WTC11 (cell line): ENCODE results near the gene HNRNPUL2. TPM values are rescaled to one million over a fixed set of nuclear protein-coding genes. Genes with fewer than 3 reads are reported as not detected.

Experiments used
- ATAC-seq: fragments of 200-7000 bp; cut with Tn5 transposase; 2 replicates; pipeline ENCODE4 v1.10.0; 2021; ENCODE audit warnings: mild to moderate bottlenecking, moderate library complexity
- Bru-seq: library from RNA; stranded (reverse); fragments of 400-500 nt; gene quantifications from one replicate; lab custom pipeline; 2021; lab: Mats Ljungman, UMichigan
- CTCF ChIA-PET: fragments of 300-600 bp; sonication (Branson Sonifier 250); formaldehyde crosslinking; loops from one replicate; lab custom pipeline; 2021; ENCODE audit warnings: antibody characterized with exemption; lab: Charles Lee
- POLR2A ChIA-PET: fragments of 350-600 bp; sonication (Branson Sonifier 250); formaldehyde crosslinking; loops from one replicate; lab custom pipeline; 2021; ENCODE audit warnings: antibody characterized with exemption; lab: Charles Lee
- DNase-seq: peaks from one replicate; pipeline ENCODE4 v3.0.0; 2021; ENCODE audit warnings: low spot score
- H3K27ac Mint-ChIP-seq: 2 replicates; pipeline ENCODE4 v1.8.0; 2021; ENCODE audit warnings: mixed read lengths
- H3K27me3 Mint-ChIP-seq: 2 replicates; pipeline ENCODE4 v1.8.0; 2021; ENCODE audit warnings: low read depth, mild to moderate bottlenecking, moderate library complexity, mixed read lengths
- H3K36me3 Mint-ChIP-seq: 2 replicates; pipeline ENCODE4 v1.8.0; 2021; ENCODE audit warnings: mixed read lengths
- H3K4me1 Mint-ChIP-seq: 2 replicates; pipeline ENCODE4 v1.8.0; 2022; ENCODE audit warnings: mixed read lengths
- H3K4me3 Mint-ChIP-seq: 2 replicates; pipeline ENCODE4 v1.8.0; 2021; ENCODE audit warnings: mild to moderate bottlenecking, moderate library complexity, mixed read lengths
- H3K9me3 Mint-ChIP-seq: 2 replicates; pipeline ENCODE4 v1.8.0; 2021; ENCODE audit warnings: mixed read lengths
- AR ChIP-seq: fragments of 250-450 bp; sonication (Bioruptor Pico); IDR thresholded peaks from 2 replicates; pipeline ENCODE4 v1.9.0; 2021; ENCODE audit warnings: mild to moderate bottlenecking
- CDX4 ChIP-seq: fragments of 250-450 bp; sonication (Bioruptor Pico); IDR thresholded peaks from 2 replicates; pipeline ENCODE4 v1.9.0; 2021; ENCODE audit warnings: moderate library complexity, mild to moderate bottlenecking, inconsistent platforms, borderline replicate concordance
- E2F1 ChIP-seq: sonication (generic); formaldehyde crosslinking; IDR thresholded peaks from 2 replicates; pipeline ENCODE4 v1.8.0; 2022; ENCODE audit warnings: mild to moderate bottlenecking, missing genetic modification reagents
- E2F5 ChIP-seq: sonication (generic); formaldehyde crosslinking; IDR thresholded peaks from 2 replicates; pipeline ENCODE4 v1.8.1; 2022; ENCODE audit warnings: mild to moderate bottlenecking, moderate library complexity, missing genetic modification reagents
- EMX1 ChIP-seq: fragments of 250-450 bp; sonication (Bioruptor Pico); IDR thresholded peaks from 2 replicates; pipeline ENCODE4 v1.8.0; 2021; ENCODE audit warnings: mild to moderate bottlenecking
- ERG ChIP-seq: fragments of 250-450 bp; sonication (Bioruptor Pico); IDR thresholded peaks from 2 replicates; pipeline ENCODE4 v1.8.0; 2021; ENCODE audit warnings: mild to moderate bottlenecking
- HMGA2 ChIP-seq: fragments of 250-450 bp; sonication (Bioruptor Pico); IDR thresholded peaks from 2 replicates; pipeline ENCODE4 v1.4.0; 2021; ENCODE audit warnings: mild to moderate bottlenecking, moderate library complexity
- IRF2 ChIP-seq: sonication (generic); formaldehyde crosslinking; IDR thresholded peaks from 2 replicates; pipeline ENCODE4 v1.8.0; 2022; ENCODE audit warnings: low read depth, missing genetic modification reagents, borderline replicate concordance
- MXD4 ChIP-seq: fragments of 250-450 bp; sonication (Bioruptor Pico); IDR thresholded peaks from 2 replicates; pipeline ENCODE4 v1.8.0; 2021; ENCODE audit warnings: mild to moderate bottlenecking, moderate library complexity, borderline replicate concordance
- NR1H2 ChIP-seq: sonication (generic); formaldehyde crosslinking; IDR thresholded peaks from 2 replicates; pipeline ENCODE4 v1.9.0; 2021; ENCODE audit warnings: mild to moderate bottlenecking, moderate library complexity, missing genetic modification reagents
- PREB ChIP-seq: sonication (generic); formaldehyde crosslinking; IDR thresholded peaks from 2 replicates; pipeline ENCODE4 v1.8.1; 2022; ENCODE audit warnings: mild to moderate bottlenecking, missing genetic modification reagents, moderate library complexity, borderline replicate concordance
- ZNF263 ChIP-seq: sonication (generic); formaldehyde crosslinking; IDR thresholded peaks from 2 replicates; pipeline ENCODE4 v1.8.1; 2022; ENCODE audit warnings: low read depth, mild to moderate bottlenecking, moderate library complexity, missing genetic modification reagents
- ZNF281 ChIP-seq: sonication (generic); formaldehyde crosslinking; IDR thresholded peaks from 2 replicates; pipeline ENCODE4 v1.8.0; 2023; ENCODE audit warnings: mild to moderate bottlenecking, missing genetic modification reagents
- ZNF317 ChIP-seq: sonication (generic); formaldehyde crosslinking; IDR thresholded peaks from 2 replicates; pipeline ENCODE4 v1.8.1; 2023; ENCODE audit warnings: low read depth, mild to moderate bottlenecking, moderate library complexity, missing genetic modification reagents, borderline replicate concordance
- ZNF512 ChIP-seq: sonication (generic); formaldehyde crosslinking; IDR thresholded peaks from 2 replicates; pipeline ENCODE4 v1.8.1; 2022; ENCODE audit warnings: missing genetic modification reagents, borderline replicate concordance
- long read RNA-seq, 3 experiments: library from RNA in 1 of 3; library from capped mRNA in 1 of 3; library from polyadenylated mRNA in 1 of 3; unstranded in 2 of 3; stranded (forward) in 1 of 3; transcript quantifications; one replicate each; pipeline ENCODE4 v2.0.0, GENCODE V29; 2021
- total RNA-seq: library from RNA; stranded (reverse); gene quantifications from 3 replicates; pipeline ENCODE4 v1.2.3, GENCODE V29; 2021

The HNRNPUL2 gene
- 42.1 to 42.9 TPM (median 42.2 TPM) in 3 replicates for total RNA-seq
- Bru-seq, nascent RNA: percentile 97 among the genes with signal in this experiment
- long read RNA-seq, experiment 1, full-length matches to known transcripts: 7 of 27 reads
- long read RNA-seq, experiment 1, partial matches to known transcripts: 4 of 27 reads
- long read RNA-seq, experiment 1, other reads (novel, unspliced or antisense): 16 of 27 reads
- long read RNA-seq, experiment 2, full-length matches to known transcripts: 45 of 171 reads
- long read RNA-seq, experiment 2, partial matches to known transcripts: 87 of 171 reads
- long read RNA-seq, experiment 2, other reads (novel, unspliced or antisense): 39 of 171 reads
- long read RNA-seq, experiment 3: 0 reads

- CTCF ChIA-PET: interaction anchor here (0.6 to 7.6 kb wide), 31 partner anchors 9 to 1194 kb away, joined by 3 to 59 read pairs (median 4); partner anchors contain the start of genes BSCL2, EEF1G, GNG3 and MTA2
- DNase-seq (peak; percentile 98), ATAC-seq (peak; percentile 89)
- Mint-ChIP-seq H3K27me3 (peaks cover 4% of the 10 kb centered on the region; the same call in 1 of the 2 replicates), H3K4me1 (peaks cover 25% of the 10 kb centered on the region), H3K9me3 (no peaks in the 10 kb centered on the region), H3K27ac (peak within 1 kb of the TSS; percentile 100), H3K4me3 (peak within 1 kb of the TSS; percentile 98), H3K36me3 (peaks cover 38% of the 10 kb centered on the region)
- POLR2A ChIA-PET: interaction anchor here (0.6 to 4.2 kb wide), 24 partner anchors 12 to 1184 kb away, joined by 3 to 34 read pairs (median 5); partner anchors contain the start of genes B3GAT3, BSCL2, C11orf98 and CSKMT
- TF ChIP-seq ZNF263 (CRISPR knock-in tag) (0 out of 2 replicates have a peak, but pooled peaks have one; percentile 17), HMGA2 (CRISPR knock-in tag) (no peak), PREB (no peak), AR (CRISPR knock-in tag) (no peak), NR1H2 (no peak), EMX1 (CRISPR knock-in tag) (0 out of 2 replicates have a peak, but pooled peaks have one; percentile 31), ERG (CRISPR knock-in tag) (no peak), CDX4 (no peak), ZNF317 (peak; percentile 7; the same call in 1 of the 2 replicates), ZNF512 (CRISPR knock-in tag) (no peak), MXD4 (CRISPR knock-in tag) (no peak), ZNF281 (CRISPR knock-in tag) (peak; percentile 89; the same call in 1 of the 2 replicates), IRF2 (CRISPR knock-in tag) (no peak), E2F1 (CRISPR knock-in tag) (peak; percentile 81; the same call in 1 of the 2 replicates), E2F5 (CRISPR knock-in tag) (peak; percentile 98)
These were observed at the start of gene HNRNPUL2 for GRCh38 chr11:62727165-62727871. TSS of gene HNRNPUL2 (minus strand) at chr11:62727457. CDS start at chr11:62727156, 301 bp downstream.
